HFFc6 (cell line): ENCODE measurements around the gene NFATC2IP. TPM values are rescaled to one million over a fixed set of nuclear protein-coding genes. Genes with fewer than 3 reads are reported as not detected.

ENCODE experiments used
- DNase-seq: peaks from one replicate; pipeline ENCODE4 v3.0.0-alpha.2; 2018
- H3K27ac Mint-ChIP-seq: 2 replicates; pipeline ENCODE4 v1.8.0; 2020; ENCODE audit warnings: mild to moderate bottlenecking, mixed read lengths
- H3K27me3 Mint-ChIP-seq: 2 replicates; pipeline ENCODE4 v1.8.0; 2021; ENCODE audit warnings: mild to moderate bottlenecking, moderate library complexity, mixed read lengths; ENCODE audit not compliant: insufficient read depth
- H3K36me3 Mint-ChIP-seq: 2 replicates; pipeline ENCODE4 v1.8.0; 2021; ENCODE audit warnings: low read depth, mixed read lengths
- H3K4me1 Mint-ChIP-seq: 2 replicates; pipeline ENCODE4 v1.8.0; 2020; ENCODE audit warnings: low read depth, mixed read lengths
- H3K4me3 Mint-ChIP-seq: 2 replicates; pipeline ENCODE4 v1.8.0; 2020; ENCODE audit warnings: mild to moderate bottlenecking, moderate library complexity, mixed read lengths
- H3K9me3 Mint-ChIP-seq: 2 replicates; pipeline ENCODE4 v1.8.0; 2020; ENCODE audit warnings: mild to moderate bottlenecking, mixed read lengths
- CTCF ChIP-seq: fragments of 200-600 bp; sonication (generic); IDR thresholded peaks from 2 replicates; pipeline ENCODE4 v1.5.0; 2021; ENCODE audit warnings: antibody characterized with exemption, mild to moderate bottlenecking
- long read RNA-seq: library from polyadenylated mRNA; unstranded; transcript quantifications from one replicate; pipeline ENCODE4 v2.0.0, GENCODE V29; 2019
- total RNA-seq, 6 experiments: library from RNA; stranded (reverse); fragmentation: NEBNext Ultra II Directional; extraction: Animal tissue kit (Norgen Biotek cat#: 25700); gene quantifications; 2 replicates in 1 of 6; 3 replicates in 5 of 6; pipeline ENCODE4 v1.2.3, GENCODE V29; 2021

NFATC2IP gene
- total RNA-seq: 10 to 100 TPM; 18.1 to 21.9 (median 19.9) TPM
- long read RNA-seq, partial matches to known transcripts: 1 of 3 reads
- long read RNA-seq, other reads (novel, unspliced or antisense): 2 of 3 reads

- DNase-seq: peak; percentile 100
- peak within 1 kb of the TSS; percentile 78 for H3K27ac Mint-ChIP-seq
- no peaks in the 10 kb centered on the region for H3K9me3 Mint-ChIP-seq
- H3K36me3 Mint-ChIP-seq: no peaks in the 10 kb centered on the region; the same call in 1 of the 2 replicates
- H3K4me3 Mint-ChIP-seq: peak within 1 kb of the TSS; percentile 96
- peaks cover 2% of the 10 kb centered on the region for H3K27me3 Mint-ChIP-seq
- H3K4me1 Mint-ChIP-seq: peaks cover 24% of the 10 kb centered on the region
- TF ChIP-seq CTCF: no peak
Observed at GRCh38 chr16:28950648-28951409, at the start of gene NFATC2IP. Gene NFATC2IP, plus strand, starts transcription at chr16:28950937. Its CDS starts 75 bp downstream, at chr16:28951012.

- Mint-ChIP-seq H3K36me3 (no peaks in the 10 kb centered on the region), H3K27me3 (peaks cover 4% of the 10 kb centered on the region; the same call in 1 of the 2 replicates)
Observed at GRCh38 chr16:28901862-28902261, 48.9 kb upstream of the NFATC2IP start.

DNA sequence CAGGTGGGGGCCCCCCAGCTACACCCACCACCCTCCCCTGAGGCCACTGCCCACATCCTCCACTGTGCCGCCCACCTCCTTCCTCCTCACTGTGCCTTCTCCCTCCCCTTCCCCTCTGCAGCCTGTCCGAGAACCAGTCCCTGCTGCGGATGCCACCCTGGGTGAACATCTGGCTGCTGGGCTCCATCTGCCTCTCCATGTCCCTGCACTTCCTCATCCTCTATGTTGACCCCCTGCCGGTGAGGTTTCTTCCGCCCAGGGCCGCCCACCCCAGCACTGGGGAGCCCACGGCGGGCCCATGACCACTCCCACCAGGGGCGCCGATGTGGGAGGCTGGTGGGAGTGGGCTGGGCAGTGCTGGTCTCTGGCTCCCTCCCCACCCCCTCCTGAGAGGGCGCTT is 47.8 kb upstream of the NFATC2IP start:
- H3K27me3 Mint-ChIP-seq: peaks cover 4% of the 10 kb centered on the region; the same call in 1 of the 2 replicates
- TF ChIP-seq CTCF: no peak
- no peak overlapping the region for H3K27ac Mint-ChIP-seq
- H3K9me3 Mint-ChIP-seq: no peaks in the 10 kb centered on the region
- no peak overlapping the region for H3K4me3 Mint-ChIP-seq
- no peak for DNase-seq
- H3K36me3 Mint-ChIP-seq: no peaks in the 10 kb centered on the region
- no peaks in the 10 kb centered on the region for H3K4me1 Mint-ChIP-seq

More at GRCh38 chr16:28901862-28902261, 48.9 kb upstream of the NFATC2IP start:
- TF ChIP-seq CTCF: no peak
- H3K27ac Mint-ChIP-seq: no peak overlapping the region
- H3K4me3 Mint-ChIP-seq: no peak overlapping the region
- DNase-seq: no peak
- no peaks in the 10 kb centered on the region for H3K9me3 Mint-ChIP-seq
- no peaks in the 10 kb centered on the region for H3K4me1 Mint-ChIP-seq

- DNase-seq: no peak
- no peak overlapping the region for H3K4me3 Mint-ChIP-seq
- H3K27me3 Mint-ChIP-seq: peaks cover 4% of the 10 kb centered on the region; the same call in 1 of the 2 replicates
- no peaks in the 10 kb centered on the region for H3K9me3 Mint-ChIP-seq
- no peak for TF ChIP-seq CTCF
- H3K4me1 Mint-ChIP-seq: no peaks in the 10 kb centered on the region
- no peaks in the 10 kb centered on the region for H3K36me3 Mint-ChIP-seq
- no peak overlapping the region for H3K27ac Mint-ChIP-seq
Observed at GRCh38 chr16:28903344-28904042, 47.2 kb upstream of the NFATC2IP start.

DNA sequence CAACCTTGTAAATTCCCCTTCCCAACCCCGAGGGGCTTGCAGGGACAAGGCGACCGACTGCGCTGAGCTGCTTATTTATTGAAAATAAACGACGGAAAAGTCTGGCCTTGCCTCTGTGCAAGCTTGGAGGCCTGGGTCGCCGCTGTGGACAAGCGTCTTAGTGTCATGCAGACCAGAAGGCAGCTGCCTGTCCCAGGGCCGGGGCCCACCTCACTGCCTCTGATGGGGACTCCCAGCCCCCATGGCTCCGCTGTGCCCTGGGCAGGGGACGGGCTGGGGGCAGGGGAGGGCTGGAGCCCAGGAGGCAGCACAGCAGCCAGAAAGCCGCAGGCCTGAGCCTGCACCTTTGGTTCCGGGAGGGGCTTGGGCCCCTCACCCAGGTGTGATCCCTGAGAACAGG is 46.4 kb upstream of the NFATC2IP start:
- Mint-ChIP-seq H3K27me3 (peaks cover 4% of the 10 kb centered on the region; the same call in 1 of the 2 replicates), H3K4me3 (no peak overlapping the region), H3K4me1 (no peaks in the 10 kb centered on the region), H3K36me3 (no peaks in the 10 kb centered on the region), H3K9me3 (no peaks in the 10 kb centered on the region), H3K27ac (no peak overlapping the region)
- TF ChIP-seq CTCF: no peak
- no peak for DNase-seq
